Neuron (in vitro differentiated cells): Measurements from ENCODE around the gene PRAMEF17.
"Not testable (repeated sequence)": the region's sequence is repeated elsewhere in the genome, so short reads cannot be mapped to it uniquely, and the experiment has no call there.

Source experiments
- H2AFZ ChIP-seq: one replicate; pipeline ENCODE4 v1.6.1; 2013; ENCODE audit warnings: low read depth, mild to moderate bottlenecking, inconsistent platforms, low read length, moderate library complexity
- H3K27me3 ChIP-seq: one replicate; pipeline ENCODE4 v1.6.1; 2013; ENCODE audit warnings: low read length; ENCODE audit not compliant: insufficient read depth
- H3K36me3 ChIP-seq: one replicate; pipeline ENCODE4 v1.6.1; 2013; ENCODE audit warnings: low read length; ENCODE audit not compliant: insufficient read depth
- H3K4me1 ChIP-seq: one replicate; pipeline ENCODE4 v1.6.1; 2013; ENCODE audit warnings: low read length; ENCODE audit not compliant: insufficient read depth
- H3K4me3 ChIP-seq: 2 replicates; pipeline ENCODE4 v1.5.1; 2013; ENCODE audit warnings: mild to moderate bottlenecking, low read length, moderate library complexity
- H3K9me3 ChIP-seq: one replicate; pipeline ENCODE4 v1.6.1; 2013; ENCODE audit warnings: low read length

PRAMEF17 gene

GRCh38 chr1:13389332-13389731, at the start of gene PRAMEF17:
Gene PRAMEF17, plus strand, starts transcription at chr1:13389632. Its CDS starts 26 bp downstream, at chr1:13389658.
- H2AFZ ChIP-seq, result not testable (repeated sequence)

GRCh38 chr1:13342496-13342895, 46.9 kb upstream of the PRAMEF17 start:
- H3K36me3 ChIP-seq, H3K4me3 ChIP-seq, H3K4me1 ChIP-seq: not testable (repeated sequence)

More at GRCh38 chr1:13389332-13389731, at the start of gene PRAMEF17:
- H3K27me3 ChIP-seq, H3K36me3 ChIP-seq, H3K9me3 ChIP-seq, H3K4me3 ChIP-seq, H3K4me1 ChIP-seq: not testable (repeated sequence)

GRCh38 chr1:13347034-13347433, 42.4 kb upstream of the PRAMEF17 start, which contains the start of gene PRAMEF14:
Gene PRAMEF14, minus strand, starts transcription at chr1:13347134. Its CDS starts 1,820 bp downstream, at chr1:13345314.
- H2AFZ ChIP-seq, H3K27me3 ChIP-seq, H3K4me1 ChIP-seq, H3K36me3 ChIP-seq, H3K9me3 ChIP-seq, H3K4me3 ChIP-seq: not testable (repeated sequence)

More at GRCh38 chr1:13342496-13342895, 46.9 kb upstream of the PRAMEF17 start:
- H3K27me3 ChIP-seq, H3K9me3 ChIP-seq, H2AFZ ChIP-seq: not testable (repeated sequence)

GRCh38 chr1:13353476-13353875, 36.0 kb upstream of the PRAMEF17 start:
- H2AFZ ChIP-seq, H3K27me3 ChIP-seq, H3K36me3 ChIP-seq, H3K9me3 ChIP-seq, H3K4me1 ChIP-seq, H3K4me3 ChIP-seq: not testable (repeated sequence)

GRCh38 chr1:13354475-13354874, 35.0 kb upstream of the PRAMEF17 start:
- H3K4me1 ChIP-seq, H3K9me3 ChIP-seq: not testable (repeated sequence)

GRCh38 chr1:13356774-13357173, 32.7 kb upstream of the PRAMEF17 start:
- H3K9me3 ChIP-seq, H2AFZ ChIP-seq, H3K4me1 ChIP-seq, H3K4me3 ChIP-seq, H3K27me3 ChIP-seq, H3K36me3 ChIP-seq: not testable (repeated sequence)

More at GRCh38 chr1:13354475-13354874, 35.0 kb upstream of the PRAMEF17 start:
- not testable (repeated sequence) for H3K4me3 ChIP-seq, H3K36me3 ChIP-seq, H2AFZ ChIP-seq, H3K27me3 ChIP-seq

- not testable (repeated sequence) for H3K4me3 ChIP-seq, H3K4me1 ChIP-seq, H3K27me3 ChIP-seq, H3K36me3 ChIP-seq, H3K9me3 ChIP-seq, H2AFZ ChIP-seq
These were observed 27.1 kb upstream of the PRAMEF17 start for GRCh38 chr1:13362364-13362763.

GRCh38 chr1:13364928-13365327, 24.5 kb upstream of the PRAMEF17 start:
- H2AFZ ChIP-seq, H3K27me3 ChIP-seq, H3K4me1 ChIP-seq, H3K9me3 ChIP-seq, H3K36me3 ChIP-seq, H3K4me3 ChIP-seq: not testable (repeated sequence)

- not testable (repeated sequence) for H3K4me1 ChIP-seq, H3K27me3 ChIP-seq, H3K36me3 ChIP-seq, H3K9me3 ChIP-seq, H3K4me3 ChIP-seq, H2AFZ ChIP-seq
These were observed 22.9 kb upstream of the PRAMEF17 start for GRCh38 chr1:13366536-13366935.

GRCh38 chr1:13368544-13368943, 20.9 kb upstream of the PRAMEF17 start:
- not testable (repeated sequence) for H2AFZ ChIP-seq, H3K36me3 ChIP-seq, H3K4me1 ChIP-seq, H3K4me3 ChIP-seq, H3K9me3 ChIP-seq, H3K27me3 ChIP-seq

- not testable (repeated sequence) for H3K4me1 ChIP-seq, H3K9me3 ChIP-seq, H3K36me3 ChIP-seq, H3K27me3 ChIP-seq, H3K4me3 ChIP-seq, H2AFZ ChIP-seq
These were observed 10.4 kb upstream of the PRAMEF17 start for GRCh38 chr1:13378983-13379382.

- not testable (repeated sequence) for H3K4me1 ChIP-seq, H3K27me3 ChIP-seq, H3K36me3 ChIP-seq, H2AFZ ChIP-seq, H3K9me3 ChIP-seq, H3K4me3 ChIP-seq
These were observed 9.1 kb upstream of the PRAMEF17 start for GRCh38 chr1:13380380-13380779.

- not testable (repeated sequence) for H3K27me3 ChIP-seq, H3K4me3 ChIP-seq, H2AFZ ChIP-seq, H3K9me3 ChIP-seq, H3K4me1 ChIP-seq, H3K36me3 ChIP-seq
These were observed 3.6 kb downstream of the PRAMEF17 start for GRCh38 chr1:13393004-13393403.

GRCh38 chr1:13394761-13395160, 5.3 kb downstream of the PRAMEF17 start:
- not testable (repeated sequence) for H3K27me3 ChIP-seq, H3K9me3 ChIP-seq, H2AFZ ChIP-seq, H3K4me1 ChIP-seq, H3K4me3 ChIP-seq, H3K36me3 ChIP-seq
